Neural progenitor cell (in vitro differentiated cells): Measurements from ENCODE around the gene DNAI2. TPM values are rescaled to one million over a fixed set of nuclear protein-coding genes. Genes with fewer than 3 reads are reported as not detected.
"Not testable (repeated sequence)": the region's sequence is repeated elsewhere in the genome, so short reads cannot be mapped to it uniquely, and the experiment has no call there.

Experiments used
- DNase-seq: peaks from one replicate; pipeline ENCODE4 v3.0.0-alpha.2; 2016; ENCODE audit warnings: low spot score
- H2AFZ ChIP-seq: fragments of 200-600 bp; sonication (generic); replicated peaks from 2 replicates; pipeline ENCODE4 v1.6.1; 2016; ENCODE audit warnings: antibody characterized with exemption
- H3F3A ChIP-seq: fragments of 200-600 bp; sonication (generic); 2 replicates; pipeline ENCODE4 v1.6.1; 2016; ENCODE audit warnings: antibody characterized with exemption, low read depth
- H3K27ac ChIP-seq: fragments of 200-600 bp; sonication (generic); 2 replicates; pipeline ENCODE4 v1.5.1; 2016; ENCODE audit warnings: mild to moderate bottlenecking
- H3K27me3 ChIP-seq: fragments of 200-600 bp; sonication (generic); 2 replicates; pipeline ENCODE4 v1.6.1; 2016; ENCODE audit warnings: mild to moderate bottlenecking, moderate library complexity
- H3K36me3 ChIP-seq: fragments of 200-600 bp; sonication (generic); 2 replicates; pipeline ENCODE4 v1.5.1; 2016
- H3K4me1 ChIP-seq: fragments of 200-600 bp; sonication (generic); 2 replicates; pipeline ENCODE4 v1.6.1; 2016; ENCODE audit warnings: mixed run types
- H3K4me2 ChIP-seq: fragments of 200-600 bp; sonication (generic); 2 replicates; pipeline ENCODE4 v1.6.1; 2016
- H3K4me3 ChIP-seq: fragments of 200-600 bp; sonication (generic); 2 replicates; pipeline ENCODE4 v1.5.1; 2016
- H3K79me2 ChIP-seq: fragments of 200-600 bp; sonication (generic); 2 replicates; pipeline ENCODE4 v1.6.1; 2016; ENCODE audit warnings: low read depth
- H3K9ac ChIP-seq: fragments of 200-600 bp; sonication (generic); 2 replicates; pipeline ENCODE4 v1.6.1; 2016
- H3K9me3 ChIP-seq: fragments of 200-600 bp; sonication (generic); 2 replicates; pipeline ENCODE4 v1.5.1; 2016; ENCODE audit warnings: low read depth
- H4K20me1 ChIP-seq: fragments of 200-600 bp; sonication (generic); 2 replicates; pipeline ENCODE4 v1.6.1; 2016; ENCODE audit warnings: low read depth
- H3K27ac Mint-ChIP-seq: 3 replicates; pipeline ENCODE4 v1.8.0; 2021; ENCODE audit warnings: mixed read lengths
- H3K27me3 Mint-ChIP-seq: 2 replicates; pipeline ENCODE4 v1.8.0; 2022; ENCODE audit warnings: low read depth, mild to moderate bottlenecking, inconsistent platforms, moderate library complexity, mixed read lengths; ENCODE audit not compliant: insufficient read depth
- H3K36me3 Mint-ChIP-seq: 3 replicates; pipeline ENCODE4 v1.8.0; 2021; ENCODE audit warnings: mixed read lengths
- H3K4me1 Mint-ChIP-seq: 3 replicates; pipeline ENCODE4 v1.8.0; 2021; ENCODE audit warnings: mixed read lengths
- H3K4me3 Mint-ChIP-seq: 3 replicates; pipeline ENCODE4 v1.8.0; 2021; ENCODE audit warnings: mild to moderate bottlenecking, moderate library complexity, mixed read lengths
- H3K9me3 Mint-ChIP-seq: 3 replicates; pipeline ENCODE4 v1.8.0; 2020; ENCODE audit warnings: mixed read lengths
- EZH2 ChIP-seq: fragments of 200-600 bp; sonication (generic); IDR thresholded peaks from 2 replicates; pipeline ENCODE4 v1.6.1; 2017; ENCODE audit warnings: antibody characterized with exemption, mild to moderate bottlenecking, moderate library complexity
- EZH2phosphoT487 ChIP-seq: fragments of 200-600 bp; sonication (generic); IDR thresholded peaks from 2 replicates; pipeline ENCODE4 v1.6.1; 2017; ENCODE audit warnings: antibody characterized with exemption
- total RNA-seq: library from RNA; depleted of rRNA; stranded (reverse); fragments of >200 nt; gene quantifications from 2 replicates; pipeline ENCODE4 v1.2.3, GENCODE V29; 2015; ENCODE audit warnings: low replicate concordance
- TF ChIP-seq, protein P1 (sequence below): fragments of 200-600 bp; sonication (generic); IDR thresholded peaks from 2 replicates; pipeline ENCODE4 v1.5.1; 2017; ENCODE audit warnings: antibody characterized with exemption, mild to moderate bottlenecking

DNAI2 gene
- total RNA-seq, 1 donor from 2014 or later, result not detected

DNA sequence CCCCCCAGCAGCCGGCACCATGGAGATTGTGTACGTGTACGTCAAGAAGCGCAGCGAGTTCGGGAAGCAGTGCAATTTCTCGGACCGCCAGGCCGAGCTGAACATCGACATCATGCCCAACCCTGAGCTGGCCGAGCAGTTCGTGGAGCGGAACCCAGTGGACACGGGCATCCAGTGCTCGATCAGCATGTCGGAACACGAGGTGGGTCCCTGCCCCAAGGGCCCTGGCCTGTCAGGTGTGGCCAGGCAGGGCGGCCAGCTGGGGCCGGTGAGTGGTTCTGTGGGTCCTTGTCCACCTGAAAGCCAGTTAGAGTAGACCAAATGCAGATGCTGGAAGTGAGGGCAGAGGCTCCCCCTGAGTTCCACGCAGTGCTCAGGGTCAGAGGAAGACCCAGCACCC lies 7.8 kb downstream of the DNAI2 start:
- TF ChIP-seq EZH2 (no peak), EZH2phosphoT487 (no peak)
- TF ChIP-seq, protein P1, sequence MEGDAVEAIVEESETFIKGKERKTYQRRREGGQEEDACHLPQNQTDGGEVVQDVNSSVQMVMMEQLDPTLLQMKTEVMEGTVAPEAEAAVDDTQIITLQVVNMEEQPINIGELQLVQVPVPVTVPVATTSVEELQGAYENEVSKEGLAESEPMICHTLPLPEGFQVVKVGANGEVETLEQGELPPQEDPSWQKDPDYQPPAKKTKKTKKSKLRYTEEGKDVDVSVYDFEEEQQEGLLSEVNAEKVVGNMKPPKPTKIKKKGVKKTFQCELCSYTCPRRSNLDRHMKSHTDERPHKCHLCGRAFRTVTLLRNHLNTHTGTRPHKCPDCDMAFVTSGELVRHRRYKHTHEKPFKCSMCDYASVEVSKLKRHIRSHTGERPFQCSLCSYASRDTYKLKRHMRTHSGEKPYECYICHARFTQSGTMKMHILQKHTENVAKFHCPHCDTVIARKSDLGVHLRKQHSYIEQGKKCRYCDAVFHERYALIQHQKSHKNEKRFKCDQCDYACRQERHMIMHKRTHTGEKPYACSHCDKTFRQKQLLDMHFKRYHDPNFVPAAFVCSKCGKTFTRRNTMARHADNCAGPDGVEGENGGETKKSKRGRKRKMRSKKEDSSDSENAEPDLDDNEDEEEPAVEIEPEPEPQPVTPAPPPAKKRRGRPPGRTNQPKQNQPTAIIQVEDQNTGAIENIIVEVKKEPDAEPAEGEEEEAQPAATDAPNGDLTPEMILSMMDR, result no peak
- Mint-ChIP-seq H3K4me3 (no peak overlapping the region), H3K27ac (no peak overlapping the region), H3K36me3 (no peaks in the 10 kb centered on the region), H3K9me3 (no peaks in the 10 kb centered on the region), H3K4me1 (peaks cover 25% of the 10 kb centered on the region), H3K27me3 (peaks cover 19% of the 10 kb centered on the region)
- Histone ChIP-seq H3F3A (peaks cover 9% of the 10 kb centered on the region), H3K27ac (no peak overlapping the region), H3K9me3 (no peaks in the 10 kb centered on the region), H2AFZ (no peak overlapping the region), H3K4me3 (no peak overlapping the region), H4K20me1 (peaks cover 5% of the 10 kb centered on the region), H3K4me2 (no peak overlapping the region), H3K9ac (no peak overlapping the region), H3K4me1 (peaks cover 8% of the 10 kb centered on the region), H3K36me3 (no peaks in the 10 kb centered on the region), H3K79me2 (no peaks in the 10 kb centered on the region), H3K27me3 (peaks cover 5% of the 10 kb centered on the region)
- DNase-seq, result no peak

GRCh38 chr17:74282274-74282586 lies 8.2 kb downstream of the DNAI2 start:
- H3K4me2 ChIP-seq, H3K79me2 ChIP-seq, H3K36me3 ChIP-seq, H2AFZ ChIP-seq, H3K9me3 ChIP-seq, H3K9me3 Mint-ChIP-seq, H3K27me3 ChIP-seq, H3K4me1 ChIP-seq, H3K36me3 Mint-ChIP-seq, H3K4me3 ChIP-seq, H3K9ac ChIP-seq, H3K4me3 Mint-ChIP-seq, DNase-seq, H4K20me1 ChIP-seq, H3K27ac ChIP-seq, H3K27ac Mint-ChIP-seq, H3F3A ChIP-seq: not testable (repeated sequence)
- H3K27me3 Mint-ChIP-seq, result peaks cover 17% of the 10 kb centered on the region
- H3K4me1 Mint-ChIP-seq, result peaks cover 21% of the 10 kb centered on the region

DNA sequence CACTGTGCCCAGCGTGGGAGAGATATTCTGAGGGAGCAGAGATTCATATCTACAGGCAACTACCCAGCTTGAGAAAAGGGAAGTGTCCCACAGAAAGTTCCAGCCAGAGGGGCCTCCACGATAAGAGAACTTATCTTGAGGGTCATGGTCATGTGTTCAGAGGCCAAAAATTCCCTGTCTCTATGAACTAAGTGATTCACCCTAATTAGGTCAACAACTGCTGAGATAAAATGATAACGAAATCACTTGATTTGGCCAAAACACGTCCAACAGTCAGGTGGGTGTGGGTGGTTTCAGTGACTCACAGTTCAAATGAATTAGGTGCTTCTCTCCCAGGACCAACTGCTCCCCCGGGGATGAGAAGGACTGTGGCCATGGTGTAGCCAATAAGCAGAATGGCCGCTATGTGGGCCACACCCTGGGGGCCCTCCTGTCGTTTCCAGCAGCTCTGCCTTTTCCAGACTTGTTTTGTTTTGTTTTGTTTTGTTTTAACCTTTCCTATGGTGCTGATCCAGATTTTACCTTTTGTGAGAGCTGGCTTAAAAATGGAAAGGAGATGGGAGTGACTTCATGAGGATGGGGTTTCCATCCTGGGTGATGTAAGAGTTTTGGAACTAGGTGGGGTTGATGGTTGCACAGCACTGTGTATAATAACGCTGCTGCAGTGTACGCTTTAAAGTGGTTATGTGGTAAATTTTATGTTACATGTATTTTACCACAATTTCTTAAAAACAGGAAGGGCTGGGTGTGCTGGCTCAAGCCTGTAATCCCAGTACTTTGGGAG lies 8.7 kb downstream of the DNAI2 start:
- Mint-ChIP-seq H3K27ac (no peak overlapping the region), H3K36me3 (no peaks in the 10 kb centered on the region), H3K9me3 (no peaks in the 10 kb centered on the region), H3K27me3 (peaks cover 12% of the 10 kb centered on the region), H3K4me1 (peaks cover 15% of the 10 kb centered on the region), H3K4me3 (no peak overlapping the region)
- H3K9ac ChIP-seq, result no peak overlapping the region
- no peak overlapping the region for H2AFZ ChIP-seq
- H3K4me1 ChIP-seq, result peaks cover 5% of the 10 kb centered on the region
- peaks cover 5% of the 10 kb centered on the region for H3K27me3 ChIP-seq
- no peaks in the 10 kb centered on the region for H3K36me3 ChIP-seq
- no peaks in the 10 kb centered on the region for H3F3A ChIP-seq
- no peak for DNase-seq
- no peaks in the 10 kb centered on the region for H3K9me3 ChIP-seq
- H3K4me2 ChIP-seq, result no peak overlapping the region
- no peaks in the 10 kb centered on the region for H3K79me2 ChIP-seq
- H3K27ac ChIP-seq, result no peak overlapping the region
- H3K4me3 ChIP-seq, result no peak overlapping the region
- no peaks in the 10 kb centered on the region for H4K20me1 ChIP-seq
- TF ChIP-seq EZH2phosphoT487 (no peak), EZH2 (no peak)
- TF ChIP-seq, protein P1, result no peak

DNA sequence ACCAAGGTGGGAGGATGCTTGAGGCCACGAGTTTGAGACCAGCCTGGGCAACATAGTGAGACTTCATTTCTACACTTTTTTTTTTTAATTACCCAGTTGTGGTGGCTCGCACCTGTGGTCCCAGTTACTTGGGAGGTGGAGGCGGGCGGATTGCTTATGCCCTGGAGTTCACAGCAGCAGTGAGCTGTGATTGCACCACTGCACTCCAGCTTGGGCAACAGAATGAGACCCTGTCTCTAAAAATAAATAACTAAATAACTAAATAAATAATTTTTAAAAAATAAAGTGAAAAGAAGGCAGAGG lies 9.3 kb downstream of the DNAI2 start:
- Histone ChIP-seq H3K9ac (no peak overlapping the region), H2AFZ (no peak overlapping the region), H3K79me2 (no peaks in the 10 kb centered on the region), H3K36me3 (no peaks in the 10 kb centered on the region), H3K9me3 (no peaks in the 10 kb centered on the region), H3K4me1 (peaks cover 5% of the 10 kb centered on the region), H3K27ac (no peak overlapping the region), H3K27me3 (peaks cover 5% of the 10 kb centered on the region), H4K20me1 (no peaks in the 10 kb centered on the region), H3K4me3 (no peak overlapping the region), H3K4me2 (no peak overlapping the region), H3F3A (no peaks in the 10 kb centered on the region)
- Mint-ChIP-seq H3K27me3 (peaks cover 11% of the 10 kb centered on the region), H3K9me3 (no peaks in the 10 kb centered on the region), H3K4me3 (no peak overlapping the region), H3K36me3 (no peaks in the 10 kb centered on the region), H3K27ac (no peak overlapping the region), H3K4me1 (peaks cover 12% of the 10 kb centered on the region)
- DNase-seq, result no peak
- TF ChIP-seq, protein P1, result no peak
- no peak for TF ChIP-seq EZH2
- no peak for TF ChIP-seq EZH2phosphoT487
